Left lobe of liver (tissue), 2 donors: ENCODE data around the gene MTX3. TPM values are rescaled to one million over a fixed set of nuclear protein-coding genes. Genes with fewer than 3 reads are reported as not detected.

ENCODE experiments used
- ATAC-seq: fragments of 200-7000 bp; cut with Tn5 transposase; one replicate; pipeline ENCODE4 v1.9.1; 2020; ENCODE audit warnings: mild to moderate bottlenecking, moderate library complexity
- DNase-seq: peaks from one replicate; pipeline ENCODE4 v3.0.0-alpha.2; 2020; ENCODE audit warnings: low spot score
- total RNA-seq: library from RNA; stranded (reverse); gene quantifications from one replicate; pipeline ENCODE4 v1.2.1, GENCODE V29; 2021
- donor health status: DM: no; HTN: no; CAD: no; lungs with moderate emphysema.
- donor health status: DM: no; HTN: yes; CAD: no.

Gene MTX3
- total RNA-seq: 5.2 TPM

GRCh38 chr5:79990598-79991507 is at the start of gene MTX3:
Gene MTX3, minus strand, starts transcription at chr5:79991262. Its CDS starts 24 bp downstream, at chr5:79991238.
- ATAC-seq (peak; percentile 96), DNase-seq (peak; percentile 75)

- no peak for ATAC-seq
- no peak for DNase-seq
Measured at GRCh38 chr5:80039650-80040049, 48.6 kb upstream of the MTX3 start.

- ATAC-seq (no peak), DNase-seq (no peak)
Measured at GRCh38 chr5:80037366-80037765, 46.3 kb upstream of the MTX3 start.

GRCh38 chr5:80036615-80037014 is 45.6 kb upstream of the MTX3 start:
- DNase-seq (no peak), ATAC-seq (no peak)

GRCh38 chr5:80035839-80036238 is 44.8 kb upstream of the MTX3 start:
- no peak for ATAC-seq

GRCh38 chr5:80034962-80035821 is 44.1 kb upstream of the MTX3 start, which contains the start of gene THBS4:
Gene THBS4, plus strand, starts transcription at chr5:80035348. Its CDS starts 190 bp downstream, at chr5:80035538.
- DNase-seq (no peak), ATAC-seq (no peak)

More at GRCh38 chr5:80035839-80036238, 44.8 kb upstream of the MTX3 start:
- DNase-seq: no peak

GRCh38 chr5:80034559-80034958 is 43.5 kb upstream of the MTX3 start:
- no peak for DNase-seq
- no peak for ATAC-seq

- no peak for ATAC-seq
Measured at GRCh38 chr5:80033513-80033912, 42.5 kb upstream of the MTX3 start.

GRCh38 chr5:80031109-80031508 is 40.0 kb upstream of the MTX3 start:
- no peak for ATAC-seq

More at GRCh38 chr5:80033513-80033912, 42.5 kb upstream of the MTX3 start:
- no peak for DNase-seq

GRCh38 chr5:80026841-80027240 is 35.8 kb upstream of the MTX3 start:
- ATAC-seq (no peak), DNase-seq (no peak)

More at GRCh38 chr5:80031109-80031508, 40.0 kb upstream of the MTX3 start:
- no peak for DNase-seq

GRCh38 chr5:80025069-80025468 is 34.0 kb upstream of the MTX3 start:
- ATAC-seq: no peak
- no peak for DNase-seq

- DNase-seq (no peak), ATAC-seq (no peak)
Measured at GRCh38 chr5:80010754-80011392, 19.8 kb upstream of the MTX3 start.

GRCh38 chr5:80008995-80009765 is 18.1 kb upstream of the MTX3 start:
- DNase-seq: no peak
- ATAC-seq: no peak

- DNase-seq (no peak), ATAC-seq (no peak)
Measured at GRCh38 chr5:80002677-80003076, 11.6 kb upstream of the MTX3 start.

- DNase-seq: no peak
- ATAC-seq: no peak
Measured at GRCh38 chr5:79999722-80000121, 8.7 kb upstream of the MTX3 start.

- DNase-seq (no peak), ATAC-seq (no peak)
Measured at GRCh38 chr5:79992891-79993657, 2.0 kb upstream of the MTX3 start.

- ATAC-seq (no peak), DNase-seq (no peak)
Measured at GRCh38 chr5:79990205-79990597, 861 bp downstream of the MTX3 start.

- DNase-seq (no peak), ATAC-seq (no peak)
Measured at GRCh38 chr5:79986260-79986659, 4.8 kb downstream of the MTX3 start.

- DNase-seq: no peak
- no peak for ATAC-seq
Measured at GRCh38 chr5:79985288-79985687, 5.8 kb downstream of the MTX3 start.
